Cardiac muscle cell (in vitro differentiated cells and primary cell): ENCODE measurements around the gene HHAT. TPM values are rescaled to one million over a fixed set of nuclear protein-coding genes. Genes with fewer than 3 reads are reported as not detected.

ENCODE experiments used
- DNase-seq, 2 donors: peaks; one replicate each; pipeline versions ENCODE4 v3.0.0 to v3.0.0-alpha.2; 2010 to 2017; ENCODE audit warnings: low read depth in 1 of 2, low spot score in 1 of 2
- H3K27ac ChIP-seq: fragments of 200-600 bp; sonication (generic); 2 replicates; pipeline ENCODE4 v1.5.1; 2016
- H3K27me3 ChIP-seq: fragments of 200-600 bp; sonication (generic); 2 replicates; pipeline ENCODE4 v1.6.0; 2016; ENCODE audit warnings: control low read depth
- H3K36me3 ChIP-seq: fragments of 200-600 bp; sonication (generic); 2 replicates; pipeline ENCODE4 v1.5.1; 2016; ENCODE audit warnings: control low read depth
- H3K4me1 ChIP-seq: fragments of 200-600 bp; sonication (generic); 2 replicates; pipeline ENCODE4 v1.8.1; 2017; ENCODE audit warnings: low read depth, mild to moderate bottlenecking, mixed run types
- H3K4me3 ChIP-seq: fragments of 200-600 bp; sonication (generic); 2 replicates; pipeline ENCODE4 v1.5.1; 2016; ENCODE audit warnings: mild to moderate bottlenecking
- H3K9me3 ChIP-seq: fragments of 200-600 bp; sonication (generic); 2 replicates; pipeline ENCODE4 v1.5.1; 2017; ENCODE audit warnings: low read depth, mild to moderate bottlenecking, control low read depth
- polyA plus RNA-seq: library from polyadenylated mRNA; unstranded; fragments of >200 nt; fragmentation: Nextera tagmentation; extraction: Ambion mirVana; gene quantifications from 2 replicates; pipeline ENCODE4 v1.2.1, GENCODE V29; 2016
- total RNA-seq: library from RNA; depleted of rRNA; stranded (reverse); fragments of >200 nt; gene quantifications from 2 replicates; pipeline ENCODE4 v1.2.3, GENCODE V29; 2016
- TF ChIP-seq, protein P1 (sequence below): IDR thresholded peaks from 2 replicates; pipeline ENCODE4 v1.5.1; 2012; ENCODE audit warnings: low read depth, mild to moderate bottlenecking, low read length

The HHAT gene
- total and polyA plus RNA-seq, 2 experiments from 2014 or later, result 3.6 to 8.4 TPM

DNA sequence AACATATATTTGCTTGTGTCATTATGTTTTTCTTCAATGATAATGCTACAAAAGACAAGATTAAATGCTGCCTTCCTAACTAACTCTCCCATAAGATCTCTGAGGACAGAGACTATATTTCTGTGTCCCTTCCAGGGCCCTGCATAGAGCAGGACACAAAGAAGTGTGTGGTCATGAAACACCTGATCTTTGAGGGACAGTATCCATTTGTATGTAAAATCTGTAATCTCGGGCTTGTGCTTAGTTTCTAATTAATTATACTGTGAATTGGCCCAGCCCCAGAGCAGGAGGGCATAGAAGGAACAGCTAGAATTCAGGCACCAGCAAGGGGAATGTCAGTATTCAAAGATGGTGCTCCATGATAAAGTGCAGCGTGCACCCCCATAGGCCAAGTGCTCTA lies 374.9 kb downstream of the HHAT start:
- Histone ChIP-seq H3K27me3 (no peaks in the 10 kb centered on the region), H3K4me1 (peaks cover 22% of the 10 kb centered on the region), H3K9me3 (no peaks in the 10 kb centered on the region), H3K4me3 (no peak overlapping the region), H3K36me3 (no peaks in the 10 kb centered on the region), H3K27ac (no peak overlapping the region)
- no peak for DNase-seq
- TF ChIP-seq, protein P1, sequence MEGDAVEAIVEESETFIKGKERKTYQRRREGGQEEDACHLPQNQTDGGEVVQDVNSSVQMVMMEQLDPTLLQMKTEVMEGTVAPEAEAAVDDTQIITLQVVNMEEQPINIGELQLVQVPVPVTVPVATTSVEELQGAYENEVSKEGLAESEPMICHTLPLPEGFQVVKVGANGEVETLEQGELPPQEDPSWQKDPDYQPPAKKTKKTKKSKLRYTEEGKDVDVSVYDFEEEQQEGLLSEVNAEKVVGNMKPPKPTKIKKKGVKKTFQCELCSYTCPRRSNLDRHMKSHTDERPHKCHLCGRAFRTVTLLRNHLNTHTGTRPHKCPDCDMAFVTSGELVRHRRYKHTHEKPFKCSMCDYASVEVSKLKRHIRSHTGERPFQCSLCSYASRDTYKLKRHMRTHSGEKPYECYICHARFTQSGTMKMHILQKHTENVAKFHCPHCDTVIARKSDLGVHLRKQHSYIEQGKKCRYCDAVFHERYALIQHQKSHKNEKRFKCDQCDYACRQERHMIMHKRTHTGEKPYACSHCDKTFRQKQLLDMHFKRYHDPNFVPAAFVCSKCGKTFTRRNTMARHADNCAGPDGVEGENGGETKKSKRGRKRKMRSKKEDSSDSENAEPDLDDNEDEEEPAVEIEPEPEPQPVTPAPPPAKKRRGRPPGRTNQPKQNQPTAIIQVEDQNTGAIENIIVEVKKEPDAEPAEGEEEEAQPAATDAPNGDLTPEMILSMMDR, result no peak

DNA sequence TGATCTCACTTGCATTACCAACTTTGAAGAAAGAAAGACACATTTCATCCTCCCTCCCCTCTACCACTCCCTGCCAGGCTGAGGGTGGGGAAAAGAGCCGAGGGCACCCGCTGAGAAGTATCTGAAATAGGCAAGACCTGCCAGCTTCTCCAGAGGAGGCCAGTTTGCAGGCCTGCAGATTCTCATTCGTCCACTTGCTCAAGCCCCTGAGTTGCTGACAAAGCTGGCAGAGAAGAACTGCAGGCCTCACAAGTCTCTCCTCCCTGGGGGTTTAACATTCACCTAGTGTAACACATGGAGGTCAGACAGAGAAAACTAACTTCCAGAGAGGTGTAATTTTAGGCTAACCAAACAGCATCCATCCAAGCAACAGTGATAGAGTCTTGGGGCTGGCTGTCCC lies 376.4 kb downstream of the HHAT start:
- Histone ChIP-seq H3K9me3 (no peaks in the 10 kb centered on the region), H3K36me3 (no peaks in the 10 kb centered on the region), H3K4me1 (peaks cover 22% of the 10 kb centered on the region), H3K4me3 (no peak overlapping the region), H3K27ac (peak overlapping the region; percentile 62), H3K27me3 (no peaks in the 10 kb centered on the region)
- TF ChIP-seq, protein P1, result no peak
- peak in 1 of 2 donors; percentile 60 for DNase-seq

DNA sequence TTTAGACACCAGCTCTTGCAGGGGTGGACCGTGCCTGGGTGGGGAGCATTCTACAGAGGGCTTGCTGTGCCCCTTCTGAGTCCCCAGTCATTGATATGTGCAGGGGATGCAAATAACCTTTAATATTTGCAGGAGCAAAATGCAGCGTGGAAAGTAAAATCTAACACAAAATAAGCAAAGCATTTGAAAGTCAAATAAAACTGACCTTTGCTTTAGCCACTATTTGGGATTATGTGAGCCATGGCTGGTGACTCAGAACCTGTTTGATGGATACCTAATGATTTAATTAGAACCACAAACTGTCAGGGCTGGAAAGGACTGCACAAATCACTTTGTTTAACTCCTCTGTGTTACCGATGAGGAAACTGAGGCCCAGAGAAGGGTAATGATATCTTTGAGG lies 377.5 kb downstream of the HHAT start:
- no peak for DNase-seq
- Histone ChIP-seq H3K9me3 (no peaks in the 10 kb centered on the region), H3K4me3 (no peak overlapping the region), H3K36me3 (no peaks in the 10 kb centered on the region), H3K4me1 (peaks cover 22% of the 10 kb centered on the region), H3K27ac (no peak overlapping the region), H3K27me3 (no peaks in the 10 kb centered on the region)
- TF ChIP-seq, protein P1, result no peak

DNA sequence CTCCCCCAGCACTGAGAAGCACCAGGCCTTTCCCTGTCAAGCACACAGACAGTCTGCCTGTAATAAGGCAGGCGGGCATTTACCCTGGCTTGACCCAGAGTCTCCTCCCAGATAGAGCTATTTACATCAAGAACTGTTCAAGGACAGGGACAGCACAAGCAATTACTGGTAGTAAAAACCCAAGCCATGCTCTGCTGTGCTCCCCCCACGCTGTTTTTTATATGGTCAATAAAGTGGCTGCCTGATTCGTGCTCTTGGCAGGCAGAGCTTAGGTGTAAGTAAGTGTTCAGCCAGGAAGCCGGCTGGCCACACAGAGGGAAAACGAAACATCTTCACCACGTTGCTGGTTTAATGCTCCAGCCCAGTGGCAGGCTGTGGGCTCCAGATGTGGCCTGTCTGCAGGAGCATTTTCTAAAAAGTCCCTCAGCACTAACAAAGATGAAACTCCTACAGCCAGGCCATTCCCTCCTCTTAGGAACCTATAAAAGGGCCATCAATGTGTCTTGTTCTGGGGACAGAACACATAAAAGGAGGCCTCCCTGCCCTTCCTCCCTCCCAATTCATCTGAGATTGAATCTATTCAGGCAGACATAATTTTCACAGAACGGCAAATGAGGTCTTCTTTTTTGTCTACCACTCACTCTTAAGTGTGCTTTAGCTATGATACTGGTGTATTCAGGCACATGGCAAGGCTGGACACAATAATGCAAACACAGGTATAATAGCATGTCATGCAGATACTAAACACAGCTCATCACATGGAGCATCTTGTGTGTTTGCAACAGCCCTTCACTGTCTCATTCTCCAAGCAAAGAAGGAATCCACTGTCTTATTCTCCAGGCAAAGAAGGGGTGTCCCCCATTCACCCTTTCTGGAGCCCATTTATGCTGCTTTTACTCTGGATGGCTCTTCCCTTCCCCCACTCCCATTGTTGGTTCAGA lies 378.9 kb downstream of the HHAT start:
- Histone ChIP-seq H3K27ac (no peak overlapping the region), H3K36me3 (no peaks in the 10 kb centered on the region), H3K4me3 (no peak overlapping the region), H3K27me3 (no peaks in the 10 kb centered on the region), H3K4me1 (peaks cover 22% of the 10 kb centered on the region), H3K9me3 (no peaks in the 10 kb centered on the region)
- TF ChIP-seq, protein P1, result no peak
- DNase-seq, result no peak

DNA sequence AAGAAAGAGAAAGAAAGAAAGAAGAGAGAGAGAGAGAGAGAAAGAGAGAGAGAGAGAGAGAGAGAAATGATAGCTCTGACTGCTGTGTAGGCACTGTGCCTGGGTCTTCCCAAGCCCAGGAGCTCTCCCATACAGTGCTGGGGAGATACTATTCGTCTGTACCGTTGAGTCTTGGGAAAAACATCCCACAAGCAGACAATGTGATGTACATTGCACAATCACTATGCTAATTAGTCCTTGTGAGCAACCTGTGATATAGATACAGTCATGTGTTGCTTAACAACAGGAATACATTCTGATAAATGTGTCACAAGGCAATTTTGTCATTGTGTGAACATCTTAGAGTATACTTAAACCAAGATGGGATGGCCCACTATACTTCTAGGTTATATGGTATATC lies 381.0 kb downstream of the HHAT start:
- no peak overlapping the region for H3K27ac ChIP-seq
- H3K9me3 ChIP-seq, result no peaks in the 10 kb centered on the region
- no peak for DNase-seq
- H3K27me3 ChIP-seq, result no peaks in the 10 kb centered on the region
- TF ChIP-seq, protein P1, result no peak
- peaks cover 16% of the 10 kb centered on the region for H3K4me1 ChIP-seq
- H3K36me3 ChIP-seq, result no peaks in the 10 kb centered on the region
- H3K4me3 ChIP-seq, result no peak overlapping the region
